Activated CD8-positive, alpha-beta memory T cell treated with anti-CD3 and anti-CD28 coated beads for 24 hours (primary cell): ENCODE data around the gene C1QTNF12.

Experiments
- DNase-seq: peaks from one replicate; pipeline ENCODE4 v3.0.0-alpha.2; 2020

C1QTNF12 gene

DNA sequence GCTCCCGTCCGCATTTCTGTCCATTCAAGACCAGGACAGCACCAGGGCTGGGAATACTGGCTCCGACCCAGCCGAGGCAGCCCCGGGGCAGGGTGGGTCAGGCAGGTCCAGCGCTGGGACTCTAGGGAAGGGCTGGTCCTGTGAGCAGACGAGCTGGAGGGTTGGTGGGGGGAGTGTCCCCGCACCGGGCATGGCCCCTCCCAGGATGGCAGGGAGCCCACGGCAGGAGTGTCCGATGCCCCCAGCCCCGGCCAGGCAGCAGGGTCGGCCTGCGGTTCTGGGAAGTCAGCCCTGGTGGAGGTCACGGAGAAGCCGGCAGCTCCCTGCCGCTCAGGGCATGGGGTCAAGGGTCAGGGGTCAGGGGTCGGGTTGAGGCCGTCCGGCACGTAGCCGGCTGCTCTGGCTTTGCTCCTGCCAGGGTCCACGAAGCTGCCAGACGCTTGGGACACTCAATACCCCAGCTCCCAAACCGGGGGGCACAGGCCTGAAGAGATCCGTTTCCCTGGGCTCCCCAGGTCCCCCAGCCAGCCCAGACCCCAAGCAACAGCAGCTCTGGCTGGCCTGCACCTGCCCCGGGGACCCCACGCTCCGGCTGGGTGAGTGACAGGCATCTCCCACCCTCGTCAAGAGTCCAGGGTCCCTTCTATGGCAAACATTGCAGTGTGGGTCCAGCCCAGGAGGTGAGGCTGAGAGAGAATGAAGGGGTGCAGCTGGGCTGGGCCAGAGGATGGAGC is 6.7 kb downstream of the C1QTNF12 start:
- DNase-seq, result no peak

DNA sequence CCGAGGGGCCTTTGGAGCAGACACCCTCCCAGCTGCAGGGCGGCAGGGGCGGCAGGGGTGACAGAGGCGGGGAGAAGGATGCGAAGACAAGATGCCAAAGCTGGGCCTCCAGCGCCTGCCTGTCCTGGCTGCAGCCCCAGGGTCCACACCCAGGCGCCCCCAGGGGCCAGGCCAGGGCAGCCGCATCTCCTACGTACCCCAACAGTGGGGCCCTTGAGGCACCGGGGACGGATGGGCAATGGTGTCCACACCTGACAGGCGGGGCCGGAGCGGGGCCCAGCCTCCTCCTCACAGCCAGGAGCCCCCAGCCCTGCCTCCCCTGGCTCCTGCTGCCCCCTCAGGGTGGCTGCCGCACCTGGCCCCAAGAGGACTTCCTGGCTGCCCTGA is 7.3 kb downstream of the C1QTNF12 start:
- DNase-seq, result no peak

DNA sequence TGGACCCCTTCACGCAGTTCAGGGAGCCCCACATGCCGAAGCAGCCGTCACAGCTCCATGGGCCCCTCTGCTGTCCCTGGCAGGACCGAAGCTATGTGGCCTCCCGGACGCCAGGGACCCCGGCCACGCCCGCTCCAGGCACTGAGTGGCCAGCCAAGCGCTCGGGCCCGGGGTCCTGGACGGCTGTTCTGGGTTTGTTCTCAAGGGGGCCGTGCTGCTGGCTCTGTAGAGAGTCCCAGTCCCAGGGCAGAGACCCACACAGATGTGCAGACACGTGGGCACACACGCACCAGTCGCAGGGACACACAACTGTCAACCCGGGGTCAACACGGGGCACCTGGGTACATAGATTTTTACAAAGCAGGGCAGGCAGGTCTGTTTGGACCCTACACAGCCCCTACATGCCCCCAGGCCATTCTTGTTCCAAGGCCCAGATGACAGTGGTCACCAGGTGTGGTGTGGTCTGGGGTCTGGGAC is 7.8 kb downstream of the C1QTNF12 start:
- DNase-seq, result no peak

DNA sequence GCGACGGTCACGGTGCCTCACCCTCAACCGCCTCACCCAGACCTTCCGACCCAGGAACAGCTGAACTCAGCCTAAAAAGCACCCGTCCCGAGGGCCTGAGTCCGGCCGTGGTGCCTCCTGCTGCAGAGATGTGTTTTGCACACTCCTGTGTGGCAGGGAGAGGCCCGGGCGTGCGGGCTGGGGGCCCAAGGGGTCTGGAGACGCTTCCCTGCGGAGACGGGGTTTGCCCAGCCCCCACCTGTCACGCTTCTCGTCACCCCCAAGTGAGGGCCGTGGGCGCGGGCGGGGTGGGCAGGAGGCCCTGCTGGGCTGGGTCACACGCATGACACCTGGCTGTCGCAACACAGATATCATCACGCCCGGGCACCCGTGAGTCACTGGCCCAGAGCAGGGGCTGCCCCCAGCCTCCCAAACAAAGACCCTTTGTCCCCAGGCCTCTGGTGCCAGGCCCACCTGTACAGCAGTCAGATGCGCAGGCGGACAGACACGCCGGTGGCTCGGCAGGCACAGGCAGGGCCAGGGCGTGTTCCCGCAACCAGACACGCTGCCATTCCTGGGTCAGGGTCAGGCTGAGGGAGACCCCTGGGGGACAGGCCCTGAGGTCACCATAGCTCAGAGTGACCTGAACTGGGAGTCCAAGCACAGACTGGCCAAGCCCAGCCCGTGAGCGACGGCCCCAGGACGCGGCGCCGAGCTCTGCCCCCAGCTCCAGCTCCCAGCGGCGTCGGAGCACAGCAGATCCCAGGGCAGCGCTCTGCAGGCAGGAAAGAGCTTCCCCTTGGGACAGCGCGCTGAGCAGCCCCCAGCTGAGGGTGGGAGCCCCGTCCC is 8.4 kb downstream of the C1QTNF12 start:
- no peak for DNase-seq

DNA sequence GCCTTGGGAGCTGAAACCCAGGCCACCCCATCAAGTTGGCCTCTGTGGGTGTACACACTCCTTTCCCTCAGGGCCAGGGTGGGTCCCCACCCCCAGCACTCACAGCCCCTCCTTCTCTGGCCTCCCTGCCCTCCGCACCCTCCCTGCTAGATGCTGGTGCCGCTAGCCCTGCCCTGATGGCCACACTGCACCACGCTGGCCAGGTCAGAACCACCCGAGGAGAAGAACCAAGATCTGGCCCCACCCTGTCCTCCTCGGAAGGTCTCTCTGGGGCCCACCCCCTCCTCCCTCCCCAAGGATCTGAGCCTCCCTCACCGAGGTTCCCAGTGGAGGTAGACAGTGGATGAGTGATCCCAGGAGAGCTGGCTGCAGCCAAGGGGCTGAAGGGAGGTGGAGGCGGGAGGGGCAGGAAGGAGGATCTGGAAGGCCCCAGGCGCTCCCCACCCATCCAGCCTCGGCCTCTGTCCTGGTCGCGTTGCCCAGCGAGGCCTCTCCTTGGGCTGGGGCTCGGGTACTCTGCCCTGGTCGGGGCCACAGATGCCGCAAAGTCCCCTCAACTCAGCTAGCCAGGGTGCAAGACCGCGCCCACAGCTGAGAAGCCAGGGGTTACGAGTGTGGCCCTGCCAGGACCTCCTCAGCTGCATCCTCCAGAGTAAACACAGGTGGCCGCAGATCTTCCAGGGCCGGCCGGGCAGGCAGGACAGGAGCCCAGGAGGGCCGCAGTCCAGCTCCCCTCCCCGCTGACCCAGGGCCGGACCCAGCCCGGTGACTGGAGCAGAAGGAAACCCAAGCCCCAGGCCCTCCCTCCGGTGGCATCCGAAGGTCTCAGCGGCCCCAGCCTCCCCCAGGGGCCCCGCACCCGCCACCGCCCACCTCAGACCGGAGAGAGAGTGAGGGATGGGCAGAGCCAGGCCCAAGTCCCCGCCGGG is 9.3 kb downstream of the C1QTNF12 start:
- DNase-seq, result no peak

DNA sequence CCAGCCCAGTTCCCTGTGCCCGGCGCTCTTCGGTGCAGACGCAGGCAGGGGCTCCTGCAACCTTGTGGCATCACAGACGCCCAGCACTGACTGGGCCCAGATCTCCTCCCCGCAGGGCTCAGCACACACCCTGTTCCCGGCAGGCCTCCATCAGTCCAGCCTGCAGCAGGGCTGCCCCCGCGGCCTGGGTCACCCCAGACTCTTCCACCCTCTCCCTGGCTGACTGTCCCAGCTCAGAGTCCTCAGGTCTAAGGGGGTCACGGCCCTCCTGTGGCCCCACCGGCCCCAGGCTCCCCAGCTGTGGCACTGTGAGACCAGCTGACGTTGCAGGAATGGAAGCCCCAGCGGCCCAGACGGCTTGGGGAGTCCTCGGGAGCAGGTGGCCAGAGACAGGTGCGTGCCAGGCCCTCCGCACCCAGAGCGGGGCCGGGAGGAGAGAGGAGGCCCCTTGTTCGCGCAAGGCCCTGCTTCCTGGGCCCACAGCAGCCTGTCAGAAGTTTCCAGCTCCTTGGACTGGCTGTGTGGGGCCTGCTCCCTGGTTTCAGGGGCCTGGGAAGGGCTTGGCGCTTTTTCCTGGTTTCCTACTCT is 10.3 kb downstream of the C1QTNF12 start:
- no peak for DNase-seq

DNA sequence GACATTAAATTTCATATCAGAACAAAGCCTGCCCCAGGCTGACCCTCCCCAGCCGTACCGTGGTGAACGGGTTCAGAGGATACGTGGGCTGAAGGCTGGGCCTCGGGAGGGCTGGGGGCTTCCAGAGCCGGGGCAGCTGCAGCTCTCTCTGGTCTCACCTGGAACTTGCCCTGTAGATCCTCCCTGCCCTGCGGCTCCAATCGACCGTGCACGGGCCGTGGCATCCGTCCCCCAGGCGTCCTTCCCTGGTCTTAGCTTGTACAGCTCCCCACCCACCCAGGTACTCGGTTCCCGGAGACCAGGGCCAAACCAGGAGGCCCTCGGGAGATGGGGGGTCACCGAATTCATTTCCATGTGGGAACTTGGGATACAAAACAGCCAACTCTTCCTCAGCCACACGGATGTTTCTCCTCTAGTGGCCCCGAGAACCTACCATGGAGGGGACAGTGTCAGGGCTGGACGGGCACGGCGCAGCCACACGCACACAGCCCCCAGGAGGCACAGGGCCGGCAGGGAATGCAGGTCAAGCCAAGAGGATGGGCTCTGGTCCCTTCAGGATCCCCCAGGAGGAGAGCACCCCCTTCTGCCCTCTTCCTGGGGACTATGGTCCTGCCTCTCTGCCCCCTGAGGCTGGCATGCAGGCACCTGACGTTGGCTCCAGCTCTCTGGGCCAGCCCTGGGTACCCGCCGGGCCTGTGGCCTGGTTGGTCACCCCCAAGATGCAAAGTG is 11.3 kb downstream of the C1QTNF12 start:
- DNase-seq, result no peak

DNA sequence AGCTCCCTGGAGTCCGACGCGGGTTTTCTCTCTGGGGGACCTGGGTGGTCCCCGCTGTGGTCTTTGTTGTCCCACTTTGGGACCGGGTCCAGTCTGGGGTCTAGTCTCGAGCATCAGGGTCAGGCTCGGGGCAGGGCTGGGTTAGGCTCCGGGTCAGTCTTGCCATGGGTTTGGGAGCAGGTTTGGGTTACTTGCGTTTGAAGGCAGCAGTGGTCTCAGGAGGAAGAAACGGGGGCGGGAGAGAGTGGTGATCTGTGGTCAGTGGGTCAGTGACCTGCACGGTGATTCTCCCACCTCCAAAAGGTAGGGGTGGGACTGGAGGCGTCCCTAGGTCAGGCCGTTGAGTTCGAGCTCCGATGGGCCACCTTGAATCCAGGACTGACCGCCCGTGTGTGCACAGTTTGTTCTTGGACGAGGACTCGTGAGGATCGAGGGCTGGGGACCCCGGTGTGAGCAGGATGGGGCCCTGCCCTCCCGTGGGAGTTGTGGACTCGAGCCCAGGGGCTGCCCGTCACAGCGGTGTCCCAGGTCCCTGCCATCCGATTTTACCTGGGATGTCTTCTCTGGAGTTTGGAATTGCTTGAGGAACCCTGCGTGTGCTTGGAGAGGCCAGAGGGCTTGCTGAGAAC is 12.2 kb downstream of the C1QTNF12 start:
- DNase-seq, result no peak

DNA sequence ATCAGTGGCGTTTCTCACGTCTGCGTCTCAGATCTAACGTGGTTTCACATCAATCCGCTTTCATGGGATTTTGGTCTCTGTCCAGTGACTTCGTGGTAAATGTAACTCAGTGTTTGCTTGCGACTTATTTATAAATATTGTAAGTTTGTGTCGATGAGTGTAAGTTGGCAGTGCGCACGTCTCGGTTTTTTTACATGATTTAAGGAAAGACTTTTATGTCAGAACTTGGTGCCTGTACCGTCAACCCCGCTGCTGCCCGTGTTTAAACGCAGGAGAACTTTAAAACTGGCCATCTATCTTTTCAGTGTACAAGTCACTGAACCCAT is 13.0 kb downstream of the C1QTNF12 start:
- no peak for DNase-seq

DNA sequence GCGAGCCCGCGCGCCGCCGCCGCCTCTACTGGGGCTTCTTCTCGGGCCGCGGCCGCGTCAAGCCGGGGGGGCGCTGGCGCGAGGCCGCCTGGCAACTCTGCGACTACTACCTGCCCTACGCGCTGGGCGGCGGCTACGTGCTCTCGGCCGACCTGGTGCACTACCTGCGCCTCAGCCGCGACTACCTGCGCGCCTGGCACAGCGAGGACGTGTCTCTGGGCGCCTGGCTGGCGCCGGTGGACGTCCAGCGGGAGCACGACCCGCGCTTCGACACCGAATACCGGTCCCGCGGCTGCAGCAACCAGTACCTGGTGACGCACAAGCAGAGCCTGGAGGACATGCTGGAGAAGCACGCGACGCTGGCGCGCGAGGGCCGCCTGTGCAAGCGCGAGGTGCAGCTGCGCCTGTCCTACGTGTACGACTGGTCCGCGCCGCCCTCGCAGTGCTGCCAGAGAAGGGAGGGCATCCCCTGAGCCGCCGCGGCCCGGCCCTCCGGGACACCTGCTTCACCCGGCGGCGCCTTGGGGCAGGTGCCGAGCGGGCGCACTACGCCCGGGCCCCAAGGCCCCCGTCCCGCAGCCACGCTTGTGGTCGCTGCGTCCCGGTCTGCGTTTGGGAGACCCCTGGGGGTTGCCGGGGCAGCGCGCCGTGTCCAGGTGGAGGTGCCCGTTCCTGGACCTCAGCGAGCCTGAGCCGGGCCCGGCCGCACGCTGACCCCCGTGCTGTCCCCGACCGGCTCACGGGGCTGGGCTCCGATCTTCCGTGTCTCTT is 13.5 kb downstream of the C1QTNF12 start:
- no peak for DNase-seq

DNA sequence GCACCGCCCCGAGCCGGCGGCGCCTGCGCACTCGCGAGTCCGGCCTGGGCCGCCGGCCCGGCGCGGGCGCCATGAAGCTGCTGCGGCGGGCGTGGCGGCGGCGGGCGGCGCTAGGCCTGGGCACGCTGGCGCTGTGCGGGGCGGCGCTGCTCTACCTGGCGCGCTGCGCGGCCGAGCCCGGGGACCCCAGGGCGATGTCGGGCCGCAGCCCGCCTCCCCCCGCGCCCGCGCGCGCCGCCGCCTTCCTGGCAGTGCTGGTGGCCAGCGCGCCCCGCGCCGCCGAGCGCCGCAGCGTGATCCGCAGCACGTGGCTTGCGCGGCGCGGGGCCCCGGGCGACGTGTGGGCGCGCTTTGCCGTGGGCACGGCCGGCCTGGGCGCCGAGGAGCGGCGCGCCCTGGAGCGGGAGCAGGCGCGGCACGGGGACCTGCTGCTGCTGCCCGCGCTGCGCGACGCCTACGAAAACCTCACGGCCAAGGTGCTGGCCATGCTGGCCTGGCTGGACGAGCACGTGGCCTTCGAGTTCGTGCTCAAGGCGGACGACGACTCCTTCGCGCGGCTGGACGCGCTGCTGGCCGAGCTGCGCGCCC is 14.2 kb downstream of the C1QTNF12 start, which contains the start of gene B3GALT6:
TSS of gene B3GALT6 (plus strand) at position 30 of the 588 bp plus-strand sequence. CDS start at position 72, 42 bp downstream.
- peak; percentile 80 for DNase-seq

DNA sequence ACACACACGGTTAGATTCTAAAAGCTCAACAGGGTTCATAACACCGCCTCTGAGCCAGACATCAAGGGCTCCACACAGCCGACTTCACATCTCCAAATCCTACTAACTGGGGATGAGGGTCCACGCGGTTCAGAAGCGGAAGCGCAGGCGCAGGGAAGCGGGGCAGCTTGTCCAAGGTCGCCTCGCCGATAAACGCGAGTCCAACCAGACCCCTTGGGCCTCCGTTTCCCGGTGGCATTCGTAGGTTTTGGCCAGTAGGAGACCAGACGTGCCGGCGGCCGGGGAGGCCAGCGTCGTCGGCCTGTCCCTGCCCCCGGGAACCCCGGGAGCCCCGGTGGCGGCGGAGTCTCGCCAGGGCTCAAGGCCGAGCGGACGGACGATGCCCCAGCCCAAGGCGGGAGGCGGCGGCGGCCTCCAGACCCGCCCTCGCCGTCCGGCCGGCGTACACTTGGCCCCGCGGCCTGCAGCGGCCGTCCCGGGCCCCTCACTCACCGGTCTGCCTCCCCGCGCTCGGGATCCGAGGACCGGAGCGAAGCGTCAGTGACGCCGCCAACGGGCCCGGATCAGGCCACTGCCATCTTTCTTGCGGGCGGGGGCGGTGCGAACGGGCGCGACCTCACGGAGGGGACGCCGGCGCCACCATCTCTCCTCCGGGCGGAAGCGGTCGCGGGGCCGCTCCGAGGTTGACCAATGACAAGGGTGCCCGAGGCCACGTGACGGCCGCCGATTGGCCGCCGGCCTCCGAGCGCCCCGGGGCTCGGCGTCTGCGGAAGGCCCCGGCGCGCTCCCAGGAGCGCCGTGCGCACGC is 14.9 kb downstream of the C1QTNF12 start, which contains the start of gene SDF4:
TSS of gene SDF4 (minus strand) at position 602 of the 808 bp plus-strand sequence. CDS start 3,229 bp downstream, outside the sequence.
- DNase-seq, result peak; percentile 96

DNA sequence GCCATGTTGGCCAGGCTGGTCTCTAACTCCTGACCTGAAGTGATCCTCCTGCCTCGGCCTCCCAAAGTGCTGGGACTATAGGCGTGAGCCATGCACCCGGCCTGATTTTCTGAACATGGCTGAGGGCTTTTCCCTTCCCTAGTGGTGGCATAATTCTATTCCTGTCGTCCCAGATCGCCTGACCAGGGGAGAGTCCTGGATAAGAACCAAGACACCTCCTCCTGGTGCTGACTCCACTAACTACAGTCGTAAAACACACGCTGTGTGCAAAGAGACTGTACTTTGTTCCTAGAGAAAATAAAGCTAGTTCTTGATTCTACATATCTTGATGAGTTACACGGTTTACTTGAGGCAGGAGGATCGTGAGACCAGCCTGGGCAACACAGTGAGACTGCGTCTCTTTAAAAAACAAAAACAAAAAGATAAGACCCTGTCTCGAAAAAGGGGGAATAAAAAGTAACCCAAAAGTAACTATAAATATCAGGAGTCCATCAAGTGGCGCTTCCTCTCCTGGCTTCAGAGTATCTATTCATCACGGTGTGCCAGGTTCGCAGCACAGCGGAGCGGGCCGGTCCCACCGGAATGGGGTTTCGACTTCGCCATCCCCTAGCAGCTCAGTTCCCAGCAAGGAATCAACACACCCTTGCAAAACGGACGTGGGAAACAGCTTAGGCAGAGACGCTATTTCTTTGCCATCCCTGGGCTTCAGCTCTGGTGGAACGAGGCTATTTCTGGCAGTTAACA is 15.7 kb downstream of the C1QTNF12 start:
- no peak for DNase-seq

DNA sequence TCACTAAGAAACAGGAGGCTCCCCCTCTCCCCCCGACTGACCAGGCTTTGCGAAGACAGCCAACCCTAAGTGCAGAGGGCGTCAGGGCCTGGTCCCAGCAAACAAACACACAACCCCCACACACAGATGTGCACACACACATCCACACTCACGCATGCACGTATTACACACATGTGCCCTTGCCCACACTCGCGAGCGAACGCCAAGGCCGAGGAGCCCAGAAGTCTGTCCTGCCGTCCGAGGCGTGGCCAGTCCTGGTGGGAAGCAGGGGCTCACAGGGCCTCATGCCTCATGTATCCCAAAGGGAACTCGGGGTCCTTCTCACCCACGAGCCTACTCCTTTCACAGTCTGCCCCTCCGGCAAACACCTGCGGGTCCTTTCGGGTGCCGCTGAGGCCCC is 16.8 kb downstream of the C1QTNF12 start:
- DNase-seq, result no peak

DNA sequence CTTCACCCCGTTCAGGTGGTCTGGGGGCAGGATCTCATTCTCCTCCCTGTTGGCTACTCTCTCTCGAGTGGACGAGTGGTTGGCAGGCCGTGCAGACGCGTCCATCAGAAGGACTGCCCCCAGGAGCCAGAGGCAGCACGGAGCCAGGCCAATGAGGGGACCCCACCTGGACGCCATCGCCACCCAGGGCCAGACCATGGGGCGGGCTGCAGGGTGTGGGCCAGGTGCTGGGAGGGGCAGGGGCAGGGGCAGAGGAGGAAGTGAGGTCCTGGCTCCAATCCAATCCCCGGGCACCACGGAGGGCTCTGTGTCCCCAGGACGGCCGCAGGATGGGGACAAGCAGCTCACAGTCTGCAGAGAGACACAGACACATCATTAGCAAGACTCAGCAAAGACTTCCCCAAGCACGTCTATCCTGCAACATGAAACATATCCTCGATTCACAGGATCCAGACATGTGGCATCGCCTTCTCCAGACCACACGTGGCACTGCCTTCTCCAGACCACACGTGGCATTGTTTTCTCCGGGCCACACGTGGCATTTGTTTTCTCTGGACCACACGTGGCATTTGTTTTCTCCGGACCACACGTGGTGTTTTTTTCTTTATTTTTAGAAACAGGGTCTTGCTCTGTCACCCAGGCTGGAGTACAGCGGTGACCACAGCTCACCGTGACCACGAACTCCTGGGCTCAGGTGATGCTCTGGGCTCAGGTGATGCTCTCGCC is 17.8 kb downstream of the C1QTNF12 start:
- DNase-seq, result no peak

DNA sequence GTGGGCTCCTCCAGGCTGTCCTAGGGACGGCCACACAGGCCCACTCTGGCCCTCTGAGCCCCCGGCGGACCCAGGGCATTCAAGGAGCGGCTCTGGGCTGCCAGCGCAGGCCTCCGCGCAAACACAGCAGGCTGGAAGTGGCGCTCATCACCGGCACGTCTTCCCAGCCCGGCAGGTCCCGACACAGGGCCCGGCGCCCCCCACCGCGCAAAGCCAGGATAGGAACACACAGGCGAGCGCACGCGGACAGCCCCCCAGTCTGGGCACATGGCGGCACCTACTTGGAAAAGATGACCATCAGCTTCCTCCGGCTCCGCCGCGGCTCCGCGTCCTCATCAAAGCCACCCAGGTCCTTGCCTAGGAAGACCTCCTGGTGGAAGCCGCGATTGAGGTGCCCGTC is 18.3 kb downstream of the C1QTNF12 start:
- no peak for DNase-seq

DNA sequence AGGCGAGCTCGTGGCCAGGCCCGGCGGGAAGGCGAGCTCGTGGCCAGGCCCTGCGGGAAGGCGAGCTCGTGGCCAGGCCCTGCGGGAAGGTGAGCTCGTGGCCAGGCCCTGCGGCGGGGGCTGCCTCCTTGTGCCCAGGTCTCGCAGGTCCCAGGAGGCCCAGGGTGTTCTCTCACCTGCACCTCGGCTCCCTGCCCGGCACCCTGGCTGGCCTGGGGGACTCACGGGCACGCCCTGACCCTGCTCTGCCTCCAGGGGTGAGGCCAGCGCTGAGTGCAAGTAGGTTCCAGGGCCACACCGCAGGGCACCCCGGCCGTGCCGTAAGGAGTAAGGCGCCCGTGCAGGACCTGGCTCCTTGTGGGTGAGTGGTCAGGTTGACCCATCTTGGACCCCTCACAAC is 19.1 kb downstream of the C1QTNF12 start:
- DNase-seq, result no peak
